WTC11 (cell line): ENCODE measurements around the gene FRMD4B.

Experiments used
- CTCF ChIP-seq: fragments of 200-600 bp; IDR thresholded peaks from 2 replicates; pipeline ENCODE4 v1.8.0; 2022; ENCODE audit warnings: antibody characterized with exemption
- JUN ChIP-seq: sonication (generic); formaldehyde crosslinking; IDR thresholded peaks from 2 replicates; pipeline ENCODE4 v1.8.0; 2023; ENCODE audit warnings: mild to moderate bottlenecking, missing genetic modification reagents

- no peak for TF ChIP-seq CTCF
- no peak for TF ChIP-seq JUN
These were observed 47.0 kb downstream of the FRMD4B start for GRCh38 chr3:69338911-69339310.
